ENCODE measurements around the gene SHISA8.

DNA sequence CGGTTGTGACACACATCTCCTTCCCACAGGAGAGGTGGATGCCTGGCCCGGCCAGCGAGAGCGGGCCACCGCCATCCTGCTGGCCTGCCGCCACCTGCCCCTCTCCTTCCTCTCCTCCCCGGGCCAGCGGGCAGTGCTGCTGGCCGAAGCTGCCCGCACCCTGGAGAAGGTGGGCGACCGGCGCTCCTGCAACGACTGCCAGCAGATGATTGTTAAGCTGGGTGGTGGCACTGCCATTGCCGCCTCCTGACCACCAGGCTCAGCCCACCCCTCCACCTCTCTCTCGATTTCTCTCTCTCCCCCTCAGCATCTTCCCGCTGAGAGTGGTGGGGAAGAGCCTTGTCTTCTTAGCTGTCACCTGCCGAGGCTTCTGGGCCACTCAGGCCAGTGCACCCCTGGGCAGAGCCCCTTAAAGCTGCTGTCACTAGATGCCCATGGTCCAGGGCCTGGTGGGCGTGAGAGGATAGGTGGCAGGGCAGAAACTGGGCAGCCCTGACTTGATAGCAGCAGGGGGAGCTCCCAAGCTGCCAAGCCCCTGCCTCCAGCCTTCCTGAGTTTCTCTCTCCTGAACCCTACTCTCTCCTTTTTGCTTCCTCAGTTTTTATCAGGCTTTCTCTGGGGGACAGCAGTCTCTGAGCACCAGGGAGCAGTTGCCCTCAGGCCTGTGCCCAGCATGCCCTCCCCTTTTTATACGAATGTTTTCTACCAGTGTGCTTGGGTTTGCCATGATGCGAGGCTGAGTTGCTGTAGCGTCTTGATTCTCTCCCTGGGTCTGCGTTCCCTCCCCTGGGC lies 9.3 kb downstream of the SHISA8 start:
- TF ChIP-seq, protein P1, sequence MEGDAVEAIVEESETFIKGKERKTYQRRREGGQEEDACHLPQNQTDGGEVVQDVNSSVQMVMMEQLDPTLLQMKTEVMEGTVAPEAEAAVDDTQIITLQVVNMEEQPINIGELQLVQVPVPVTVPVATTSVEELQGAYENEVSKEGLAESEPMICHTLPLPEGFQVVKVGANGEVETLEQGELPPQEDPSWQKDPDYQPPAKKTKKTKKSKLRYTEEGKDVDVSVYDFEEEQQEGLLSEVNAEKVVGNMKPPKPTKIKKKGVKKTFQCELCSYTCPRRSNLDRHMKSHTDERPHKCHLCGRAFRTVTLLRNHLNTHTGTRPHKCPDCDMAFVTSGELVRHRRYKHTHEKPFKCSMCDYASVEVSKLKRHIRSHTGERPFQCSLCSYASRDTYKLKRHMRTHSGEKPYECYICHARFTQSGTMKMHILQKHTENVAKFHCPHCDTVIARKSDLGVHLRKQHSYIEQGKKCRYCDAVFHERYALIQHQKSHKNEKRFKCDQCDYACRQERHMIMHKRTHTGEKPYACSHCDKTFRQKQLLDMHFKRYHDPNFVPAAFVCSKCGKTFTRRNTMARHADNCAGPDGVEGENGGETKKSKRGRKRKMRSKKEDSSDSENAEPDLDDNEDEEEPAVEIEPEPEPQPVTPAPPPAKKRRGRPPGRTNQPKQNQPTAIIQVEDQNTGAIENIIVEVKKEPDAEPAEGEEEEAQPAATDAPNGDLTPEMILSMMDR (CRISPR knock-in tag; IDR thresholded peaks at IDR 0.05), result no peak
- no peak for TF ChIP-seq ZNF790 (CRISPR knock-in tag; IDR thresholded peaks at IDR 0.05; ENCODE audit: borderline replicate concordance)
- no peak for TF ChIP-seq ZFP41 (CRISPR knock-in tag; IDR thresholded peaks at IDR 0.05; ENCODE audit: borderline replicate concordance)
- no peak for TF ChIP-seq EZH2 (conservative IDR thresholded peaks at IDR 0.05; ENCODE audit: low read depth, low read length)
- TF ChIP-seq ZNF10 (CRISPR knock-in tag; IDR thresholded peaks at IDR 0.05; ENCODE audit: borderline replicate concordance, low read depth), result no peak
- TF ChIP-seq KLF13 (CRISPR knock-in tag; IDR thresholded peaks at IDR 0.05), result no peak
- TF ChIP-seq SNRNP70 (IDR thresholded peaks at IDR 0.05; ENCODE audit: low read depth, low read length), result no peak
- no peak for TF ChIP-seq ARNT2 (CRISPR knock-in tag; IDR thresholded peaks at IDR 0.05; ENCODE audit: low read depth)
- no peak for TF ChIP-seq ZBTB46 (CRISPR knock-in tag; IDR thresholded peaks at IDR 0.05; ENCODE audit: borderline replicate concordance)
- no peak for TF ChIP-seq ZFP37 (CRISPR knock-in tag; IDR thresholded peaks at IDR 0.05; ENCODE audit: borderline replicate concordance)

Data from HepG2 (cell line).